ENCODE measurements around the gene TSN.
A peak's percentile ranks its signal among the peaks of the same experiment; 100 is the strongest.
"Not testable (repeated sequence)": the region's sequence is repeated elsewhere in the genome, so short reads cannot be mapped to it uniquely, and the experiment has no call there.

The TSN gene

DNA sequence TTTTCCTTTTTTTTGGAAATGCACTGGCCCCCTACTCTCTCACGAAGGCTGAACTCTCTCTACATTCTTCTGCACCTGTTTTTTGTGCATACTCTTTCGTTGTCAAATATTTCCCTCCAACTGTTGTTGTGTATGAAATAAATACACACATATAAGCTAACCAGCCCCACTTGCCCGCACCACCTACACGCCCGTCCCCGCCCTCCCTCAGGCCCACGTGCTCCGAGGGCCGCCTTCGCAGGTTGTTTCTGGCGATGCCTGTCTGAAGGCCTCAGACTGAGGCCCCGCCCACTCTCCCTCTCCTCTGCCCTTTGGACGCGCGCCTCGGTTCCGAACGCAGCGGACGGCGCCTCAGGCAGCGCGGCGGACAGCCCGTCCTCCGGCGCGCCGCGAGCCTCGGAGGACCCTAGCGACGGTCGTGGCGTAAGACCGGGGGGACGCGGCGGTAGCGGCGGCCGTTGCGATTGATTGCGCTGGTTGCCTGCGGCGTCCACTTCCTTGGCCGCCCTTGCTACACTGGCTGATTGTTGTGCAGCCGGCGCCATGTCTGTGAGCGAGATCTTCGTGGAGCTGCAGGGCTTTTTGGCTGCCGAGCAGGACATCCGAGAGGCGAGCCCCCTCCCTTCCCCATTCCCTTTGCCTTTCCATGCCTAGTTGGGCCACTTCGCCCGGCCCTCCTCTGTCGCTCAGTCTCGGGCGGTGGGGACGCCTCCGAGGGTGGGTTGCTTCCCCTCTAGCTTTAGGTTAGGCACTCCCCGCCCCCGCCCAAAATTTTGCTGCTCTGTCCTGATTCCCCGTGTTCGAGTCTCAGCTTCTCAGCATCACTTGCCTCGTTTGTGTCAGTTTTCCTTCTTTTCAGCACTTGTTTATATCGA lies at the start of gene TSN:
TSS of gene TSN (plus strand) at position 415 of the 875 bp plus-strand sequence. CDS start at position 544, 129 bp downstream.
- Histone ChIP-seq H3K27ac (peak within 1 kb of the TSS; percentile 23 to 93 (median 86)), H3K4me3 (peak within 1 kb of the TSS; percentile 54 to 100 (median 93))

DNA sequence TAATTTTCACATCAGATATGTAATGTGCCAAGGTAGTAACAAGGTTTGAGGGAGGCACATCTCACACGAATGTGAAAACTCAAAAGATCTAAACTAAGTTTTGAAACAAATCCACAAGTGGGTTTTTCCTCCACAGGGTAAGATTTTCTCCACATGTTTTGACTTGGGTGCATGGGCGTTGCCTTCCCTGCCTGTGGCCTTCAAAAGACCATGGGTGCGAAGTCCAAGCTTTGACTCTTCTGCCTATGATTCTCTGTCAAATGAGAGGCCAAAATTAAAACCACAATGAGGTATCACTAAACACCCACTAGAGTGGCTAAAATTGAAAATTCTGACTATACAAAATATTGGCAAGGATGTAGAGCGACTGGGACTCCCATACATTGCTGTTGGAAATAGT lies 49.5 kb upstream of the TSN start:
- H3K4me3 ChIP-seq = no peak overlapping the region
- H3K27ac ChIP-seq = no peak overlapping the region

DNA sequence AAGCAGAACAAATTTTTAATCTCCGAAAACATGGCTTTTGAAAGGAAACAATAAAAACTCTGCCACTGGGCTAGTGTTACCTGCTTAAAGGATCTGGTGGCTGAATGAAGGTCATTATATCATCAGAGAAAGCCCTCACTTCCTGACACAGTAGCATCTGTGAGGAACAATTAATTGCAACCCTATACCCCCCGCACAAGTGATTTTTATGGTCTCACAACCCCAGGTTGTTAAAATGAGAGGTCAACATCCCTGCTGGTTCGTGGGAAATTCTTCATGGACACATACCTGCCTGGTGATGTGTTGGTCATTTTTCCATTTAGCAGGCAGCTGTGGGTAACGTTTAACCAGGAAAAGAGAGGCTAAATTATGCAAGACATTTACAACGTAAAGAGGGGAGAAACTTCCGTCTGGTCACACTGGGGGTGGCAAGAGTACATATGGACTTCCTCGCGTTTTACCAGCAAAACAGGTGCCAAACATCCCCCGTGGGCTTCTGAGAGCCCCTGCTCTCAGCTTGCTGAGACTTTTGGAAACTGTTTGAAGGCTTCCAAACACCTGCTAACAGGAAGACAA lies 48.0 kb upstream of the TSN start:
- no peak overlapping the region for H3K27ac ChIP-seq
- no peak overlapping the region for H3K4me3 ChIP-seq

DNA sequence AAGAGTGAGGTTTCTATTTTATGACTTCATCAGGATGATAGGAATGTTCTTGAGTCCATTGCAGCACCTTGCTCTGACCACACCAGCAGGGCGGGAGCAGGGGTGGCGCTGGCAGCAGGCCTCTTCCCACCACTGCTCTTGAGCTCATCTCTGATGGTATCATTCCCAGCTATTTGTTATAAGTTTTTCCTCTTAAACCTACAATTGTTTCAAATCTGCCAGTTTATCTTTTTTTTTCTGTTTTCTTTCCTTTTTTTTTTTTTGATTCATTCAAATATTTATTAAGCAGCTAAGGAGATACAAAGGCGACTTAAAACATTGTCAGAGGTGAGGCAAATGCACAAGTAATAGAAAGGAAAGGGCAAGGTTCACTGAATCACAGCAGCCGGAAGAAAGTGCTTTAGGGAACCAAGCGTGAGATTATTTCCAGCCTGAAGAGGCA lies 47.5 kb upstream of the TSN start:
- Histone ChIP-seq H3K27ac (no peak overlapping the region), H3K4me3 (no peak overlapping the region)

DNA sequence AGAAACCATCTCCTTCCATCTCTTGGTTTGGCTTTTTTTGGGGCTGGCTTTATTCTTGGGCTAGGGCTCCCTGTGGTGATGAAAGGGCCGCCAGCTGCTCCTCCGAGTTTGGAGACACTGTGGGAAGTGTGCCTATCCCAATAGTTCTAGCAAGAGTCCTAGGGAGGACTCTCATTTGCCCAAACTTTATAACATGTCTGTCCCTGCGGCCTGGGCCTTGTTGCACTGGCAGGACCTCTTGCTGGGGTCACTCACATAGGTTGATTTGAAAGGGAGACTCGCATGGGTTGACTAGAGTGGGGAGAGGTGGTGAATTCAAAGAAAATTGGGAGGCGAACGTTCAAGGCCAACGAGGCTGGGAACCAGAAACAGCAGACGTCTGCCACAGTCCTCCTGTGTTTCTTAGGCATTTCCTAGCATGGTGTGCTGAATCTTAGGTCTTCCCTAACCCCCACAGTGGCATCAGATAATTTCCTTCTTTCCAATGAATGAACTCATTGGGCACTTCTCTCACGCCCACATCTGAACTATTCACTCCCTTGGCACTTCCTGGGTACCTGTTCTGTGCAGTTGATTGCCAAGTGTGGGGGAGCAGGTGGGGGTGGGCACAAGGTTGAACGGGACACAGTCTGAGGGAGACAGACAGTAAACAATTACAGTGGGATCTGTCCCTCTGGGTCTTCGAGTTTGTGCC lies 45.5 kb upstream of the TSN start:
- no peak overlapping the region for H3K27ac ChIP-seq
- no peak overlapping the region for H3K4me3 ChIP-seq

DNA sequence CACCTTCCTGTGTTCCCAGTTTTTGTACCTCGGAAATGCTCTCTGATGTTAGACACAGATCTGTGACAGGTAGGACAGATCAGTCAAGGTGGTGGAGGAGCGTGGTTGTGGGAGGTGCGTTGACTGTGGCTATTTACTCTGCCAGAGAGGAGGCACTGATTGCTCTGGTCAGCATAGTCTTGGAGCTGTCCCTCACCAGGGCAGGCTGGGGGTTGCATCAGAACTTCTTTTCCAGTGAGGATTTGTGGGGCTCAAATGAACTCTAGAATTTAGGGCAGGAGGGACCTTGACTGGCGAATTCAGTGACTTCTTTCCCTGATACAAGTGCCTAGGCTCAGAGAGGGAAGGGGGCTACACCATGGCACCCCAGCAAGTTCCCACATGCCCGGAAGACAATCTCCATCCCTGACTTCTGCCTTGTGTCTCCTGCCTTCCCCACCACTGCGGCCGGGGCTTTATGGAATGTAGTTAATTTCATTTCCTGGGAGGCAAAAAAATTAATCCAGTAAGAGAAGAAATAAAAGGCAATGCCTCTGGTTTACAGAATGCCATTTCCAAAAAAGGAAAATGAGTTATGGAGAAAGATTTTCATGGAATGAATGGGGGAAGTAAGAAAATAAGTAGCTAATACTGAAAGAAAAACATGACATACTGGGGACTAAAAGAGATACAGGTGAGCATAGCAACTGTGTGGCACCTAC lies 44.8 kb upstream of the TSN start:
- no peak overlapping the region for H3K4me3 ChIP-seq
- H3K27ac ChIP-seq = no peak overlapping the region

DNA sequence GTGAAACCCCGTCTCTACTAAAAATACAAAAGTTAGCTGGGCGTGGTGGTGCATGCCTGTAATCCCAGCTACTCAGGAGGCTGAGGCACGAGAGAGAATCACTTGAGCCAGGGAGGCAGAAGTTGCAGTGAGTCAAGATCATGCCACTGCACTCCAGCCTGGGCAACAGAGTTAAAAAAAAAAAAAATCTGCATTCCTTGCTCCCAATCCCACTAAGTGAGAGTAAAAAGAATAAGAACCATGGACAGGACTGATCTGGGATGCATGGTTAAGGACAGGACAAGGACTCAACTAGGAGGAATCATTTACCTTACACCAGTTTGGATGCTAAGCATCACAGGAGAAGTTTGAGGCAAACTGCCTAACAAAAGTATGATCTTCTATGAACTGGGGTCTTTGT lies 44.0 kb upstream of the TSN start:
- not testable (repeated sequence) for H3K27ac ChIP-seq, H3K4me3 ChIP-seq

DNA sequence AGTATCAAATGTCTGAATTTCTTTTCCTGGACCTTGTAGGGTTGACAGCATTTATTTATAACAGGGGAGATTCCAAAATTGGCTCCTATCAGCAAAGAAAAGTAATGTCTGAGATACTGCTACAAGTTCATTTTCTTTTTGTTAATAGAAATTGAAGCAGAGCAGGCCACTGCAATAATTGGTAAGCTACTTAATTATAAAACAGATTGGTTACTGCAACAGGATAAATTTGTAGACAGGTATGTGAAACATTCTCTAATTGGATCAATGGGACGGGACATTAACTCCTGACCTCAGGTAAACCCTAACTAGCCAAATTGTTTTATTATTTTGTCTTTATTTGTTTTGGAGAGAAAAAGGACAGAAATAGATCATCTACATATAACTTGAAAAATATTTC lies 39.3 kb upstream of the TSN start:
- H3K27ac ChIP-seq = no peak overlapping the region
- H3K4me3 ChIP-seq = no peak overlapping the region

DNA sequence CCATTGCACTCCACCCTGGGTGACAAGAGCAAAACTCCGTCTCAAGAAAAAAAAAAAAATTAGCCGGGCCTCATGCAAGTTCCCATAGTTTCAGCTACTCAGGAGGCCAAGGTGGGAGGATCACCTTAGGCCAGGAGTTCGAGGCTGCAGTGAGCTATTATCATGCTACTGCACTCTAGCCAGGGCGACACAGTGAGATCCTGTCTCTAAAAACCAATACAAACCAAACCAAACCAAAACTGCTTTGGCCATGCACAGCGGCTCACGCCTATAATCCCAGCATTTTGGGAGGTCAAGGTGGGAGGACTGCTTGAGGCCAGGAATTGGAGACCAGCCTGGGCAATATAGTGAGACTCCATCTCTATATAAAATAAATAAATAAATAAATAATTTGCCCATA lies 37.9 kb upstream of the TSN start:
- H3K4me3 ChIP-seq = no peak overlapping the region
- H3K27ac ChIP-seq = no peak overlapping the region

DNA sequence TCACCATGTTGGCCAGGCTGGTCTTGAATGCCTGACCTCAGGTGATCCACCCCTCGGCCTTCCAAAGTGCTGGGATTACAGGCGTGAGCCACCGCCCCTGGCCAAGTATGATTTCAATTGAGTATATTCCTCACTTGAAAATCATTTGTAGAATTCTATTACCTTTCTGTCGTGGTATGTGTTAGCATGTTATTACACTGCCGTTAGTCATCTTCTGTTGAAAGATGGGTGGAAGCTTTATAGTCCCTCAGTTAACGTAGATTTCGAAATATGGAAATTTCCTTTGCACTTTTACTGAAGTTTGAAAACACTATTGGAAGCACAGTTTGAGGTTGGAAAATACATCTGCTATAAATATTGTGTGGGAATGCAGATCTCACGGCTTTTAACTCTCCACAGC lies 33.5 kb upstream of the TSN start:
- peak overlapping the region in 1 of 21 experiments; percentile 32 for H3K27ac ChIP-seq
- no peak overlapping the region for H3K4me3 ChIP-seq

DNA sequence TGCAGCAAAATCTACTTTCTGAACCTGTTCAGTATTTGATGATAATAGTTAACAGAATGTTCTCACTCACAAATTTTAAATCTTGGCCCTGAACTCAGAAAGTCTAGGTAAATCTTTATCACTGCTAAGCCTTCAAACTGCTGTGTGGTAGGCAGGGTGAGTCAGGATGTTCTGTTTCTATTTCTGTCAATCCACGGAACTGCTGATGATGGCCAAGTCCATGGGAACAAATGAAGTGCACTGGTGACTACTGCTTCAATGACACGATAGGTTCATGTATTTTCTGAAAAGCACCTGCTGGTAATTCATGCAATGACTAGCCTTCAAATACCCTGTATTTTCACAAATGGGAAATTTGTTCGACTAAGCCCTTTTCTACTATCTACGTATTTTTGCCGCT lies 33.0 kb upstream of the TSN start:
- peak overlapping the region in 1 of 21 experiments; percentile 32 for H3K27ac ChIP-seq
- H3K4me3 ChIP-seq = no peak overlapping the region

DNA sequence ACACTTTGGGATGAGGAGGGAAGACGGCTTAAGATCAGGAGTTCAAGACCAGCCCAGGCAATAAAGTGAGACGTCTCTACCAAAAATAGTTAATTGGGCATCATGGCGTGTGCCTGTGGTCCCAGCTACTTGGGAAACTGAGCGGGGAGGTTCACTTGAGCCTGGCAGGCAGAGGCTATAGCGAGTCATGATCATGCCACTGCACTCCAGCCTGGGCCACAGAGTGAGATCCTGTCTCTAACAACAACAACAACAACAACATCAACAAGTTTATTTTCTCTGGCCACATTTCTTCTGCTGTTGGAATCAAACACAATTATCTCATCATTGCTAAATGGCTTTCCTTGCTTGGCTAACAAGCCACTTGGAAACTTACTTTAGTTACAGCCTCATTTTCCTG lies 32.1 kb upstream of the TSN start:
- H3K27ac ChIP-seq = peak overlapping the region in 2 of 21 experiments; percentile 17 to 31
- no peak overlapping the region for H3K4me3 ChIP-seq

DNA sequence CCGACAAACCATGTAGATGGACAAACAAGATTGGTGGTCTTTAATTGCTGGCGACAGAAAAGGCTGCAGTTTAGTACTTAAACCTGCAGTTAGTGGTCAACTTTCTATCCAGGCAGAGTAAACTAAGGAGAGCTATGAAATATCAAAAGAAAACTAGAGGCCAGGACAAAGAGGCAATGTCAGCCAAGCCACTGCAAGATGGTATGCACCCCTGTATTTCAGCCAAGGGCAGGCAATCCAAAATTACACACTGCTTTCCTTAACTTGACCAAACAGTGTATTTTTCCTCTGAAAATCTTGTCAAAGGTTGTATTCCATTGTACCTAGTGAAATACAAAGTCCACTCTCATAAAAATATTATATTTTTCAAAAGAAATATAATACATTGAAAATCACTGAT lies 28.1 kb upstream of the TSN start:
- no peak overlapping the region for H3K4me3 ChIP-seq
- no peak overlapping the region for H3K27ac ChIP-seq

DNA sequence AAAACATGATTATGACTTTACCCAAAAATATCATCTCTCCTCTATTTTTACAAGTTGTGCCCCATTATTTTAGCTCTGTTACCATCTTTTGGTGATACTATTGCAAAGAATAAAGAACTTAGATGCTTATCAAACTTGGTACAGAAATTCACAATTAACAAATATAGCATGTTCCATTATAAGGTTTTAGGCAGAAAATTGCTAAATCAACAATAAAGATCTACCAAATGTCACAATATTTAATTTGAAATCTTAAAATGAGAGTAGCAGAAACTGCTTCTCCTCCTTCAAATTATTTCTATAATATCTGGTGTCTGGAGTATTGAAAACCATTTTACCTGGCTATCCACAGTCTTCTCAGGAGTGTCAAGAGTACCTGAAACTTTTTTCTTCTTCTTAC lies 27.5 kb upstream of the TSN start:
- no peak overlapping the region for H3K4me3 ChIP-seq

DNA sequence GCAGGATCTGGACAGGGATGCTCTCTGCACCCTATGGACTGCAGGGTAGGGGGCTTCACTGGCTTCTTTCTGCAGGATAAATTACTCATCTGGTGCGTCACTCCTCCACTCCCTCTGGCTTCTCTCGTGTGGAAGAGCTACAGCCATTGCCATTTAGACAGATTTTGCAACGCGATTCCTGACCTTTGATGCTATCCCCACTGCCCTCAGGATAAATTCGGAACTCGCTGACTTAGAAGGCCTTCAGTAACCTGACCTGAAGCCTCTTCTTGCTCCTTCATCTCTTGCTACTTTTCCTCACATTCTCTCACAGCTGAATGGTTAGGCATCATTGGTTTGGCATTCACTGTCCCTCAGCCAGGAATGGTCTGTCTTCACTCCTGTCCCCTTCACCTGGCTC lies 24.1 kb upstream of the TSN start:
- Histone ChIP-seq H3K27ac (no peak overlapping the region), H3K4me3 (no peak overlapping the region)

More for the DNA sequence above, 27.5 kb upstream of the TSN start:
- H3K27ac ChIP-seq = no peak overlapping the region

DNA sequence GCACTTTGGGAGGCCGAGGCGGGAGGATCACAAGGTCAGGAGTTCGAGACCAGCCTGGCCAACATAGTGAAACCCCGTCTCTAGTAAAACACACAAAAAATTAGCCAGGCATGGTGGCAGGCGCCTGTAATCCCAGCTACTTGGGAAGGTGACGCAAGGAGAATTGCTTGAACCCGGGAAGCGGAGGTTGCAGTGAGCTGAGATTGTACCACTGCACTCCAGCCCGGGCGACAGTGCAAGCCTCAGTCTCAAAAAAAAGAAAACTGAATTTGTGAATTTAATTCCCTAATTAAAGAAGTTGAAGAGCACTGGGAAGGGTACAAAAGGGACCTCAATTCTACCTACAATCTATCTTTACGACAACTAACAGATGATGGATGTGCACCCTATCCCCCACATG lies 20.9 kb upstream of the TSN start:
- H3K4me3 ChIP-seq, H3K27ac ChIP-seq: not testable (repeated sequence)

DNA sequence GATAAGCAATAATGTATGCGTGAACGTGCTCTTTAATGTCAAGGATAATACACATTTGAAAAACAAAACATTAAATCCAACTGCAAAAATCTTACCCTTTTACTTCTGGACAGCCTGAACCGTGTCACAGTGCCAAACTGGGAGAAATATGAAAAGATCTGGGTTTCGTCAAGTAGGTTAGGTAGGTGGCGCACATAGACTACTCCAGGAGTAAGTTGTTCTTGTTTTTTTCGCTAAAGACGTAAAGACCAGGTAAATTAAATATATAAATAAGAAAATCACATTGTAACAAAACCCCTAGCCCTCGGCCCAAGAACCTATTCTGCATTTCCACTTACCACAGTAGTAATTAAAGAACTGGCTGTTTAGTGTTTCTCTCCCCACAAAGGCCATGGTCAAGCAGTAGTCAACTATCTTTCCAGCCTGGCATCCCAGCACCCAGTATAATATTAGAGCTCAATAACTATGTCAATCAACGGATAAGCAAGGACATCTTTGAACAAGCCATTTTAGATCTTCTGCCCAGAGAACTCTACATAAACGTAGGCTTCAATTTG lies 19.9 kb upstream of the TSN start:
- H3K27ac ChIP-seq = peak overlapping the region in 17 of 21 experiments; percentile 73 to 95 (median 84)
- H3K4me3 ChIP-seq = peak overlapping the region; percentile 63 to 87 (median 76)

DNA sequence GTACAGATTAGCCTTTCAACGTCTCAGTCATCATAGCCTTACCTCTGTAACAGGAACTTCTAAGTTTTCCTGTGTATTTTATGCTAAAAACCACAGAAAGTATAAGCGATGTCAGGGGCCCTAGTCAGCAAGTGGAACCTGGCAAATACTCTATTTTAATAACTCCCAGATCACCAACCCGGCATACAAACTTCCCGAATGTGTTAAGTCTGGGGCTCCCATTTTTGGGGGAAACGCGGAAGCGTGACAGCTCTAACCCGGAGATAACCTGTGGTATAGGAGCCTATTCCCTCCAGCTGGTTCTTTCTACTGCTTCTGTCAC lies 19.4 kb upstream of the TSN start:
- Histone ChIP-seq H3K27ac (peak overlapping the region; percentile 45 to 95 (median 84)), H3K4me3 (peak overlapping the region; percentile 63 to 87 (median 76))

DNA sequence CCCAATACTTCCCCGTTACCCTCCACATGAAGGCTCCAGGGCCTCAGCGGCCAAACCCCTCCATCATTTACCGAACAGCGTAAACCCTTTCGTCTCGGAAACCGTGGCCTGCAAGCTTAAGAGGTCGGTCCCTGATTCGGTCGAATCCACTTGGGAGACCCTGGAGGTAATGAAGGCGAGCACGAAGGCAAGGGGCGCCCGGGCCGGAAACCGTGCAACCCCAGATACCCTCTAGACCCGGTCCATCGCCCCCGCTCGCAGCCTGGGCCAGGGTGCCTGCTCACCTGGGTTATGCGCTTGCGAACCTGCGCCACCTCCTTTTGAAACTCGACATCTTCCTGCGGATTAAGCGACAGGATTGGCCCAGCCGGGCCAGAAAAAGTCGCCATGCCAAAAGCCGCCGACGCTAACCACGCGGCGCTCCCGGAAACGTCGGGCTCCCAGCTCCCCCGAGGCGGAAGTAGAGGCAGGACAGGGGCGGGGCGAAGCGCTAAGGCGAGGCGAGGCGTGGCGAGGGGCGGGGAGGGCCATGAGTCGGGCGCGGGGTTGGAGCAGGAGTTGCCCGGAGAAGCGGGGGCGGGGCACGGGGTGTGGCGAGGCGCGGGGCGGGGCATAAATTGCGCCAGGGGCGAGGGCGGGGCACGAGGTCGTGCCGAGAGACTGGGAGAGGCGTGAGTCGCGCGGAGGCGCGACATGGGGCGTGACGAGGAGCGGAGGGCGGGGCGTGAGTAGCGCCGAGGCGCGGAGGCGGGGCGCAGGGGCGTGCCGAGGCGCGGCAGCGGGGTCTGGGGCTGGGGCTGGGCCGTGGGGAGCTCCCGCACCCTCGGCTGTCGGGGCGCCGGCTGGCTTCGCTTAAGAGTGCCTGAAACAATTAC lies 18.8 kb upstream of the TSN start, which contains the start of gene NIFK:
TSS of gene NIFK (minus strand) at position 414 of the 875 bp plus-strand sequence. CDS start at position 389, 25 bp downstream.
- Histone ChIP-seq H3K4me3 (peak within 1 kb of the TSS; percentile 63 to 87 (median 76)), H3K27ac (peak within 1 kb of the TSS; percentile 55 to 95 (median 84))

Data from skin epidermis (tissue), 12 donors.